ENCODE results near the gene PPP1R1B. TPM values are rescaled to one million over a fixed set of nuclear protein-coding genes. Genes with fewer than 3 reads are reported as not detected.

PPP1R1B gene
- total and polyA plus RNA-seq, 2 of the 4 experiments (the other 2 are of a cell fraction): not detected

DNA sequence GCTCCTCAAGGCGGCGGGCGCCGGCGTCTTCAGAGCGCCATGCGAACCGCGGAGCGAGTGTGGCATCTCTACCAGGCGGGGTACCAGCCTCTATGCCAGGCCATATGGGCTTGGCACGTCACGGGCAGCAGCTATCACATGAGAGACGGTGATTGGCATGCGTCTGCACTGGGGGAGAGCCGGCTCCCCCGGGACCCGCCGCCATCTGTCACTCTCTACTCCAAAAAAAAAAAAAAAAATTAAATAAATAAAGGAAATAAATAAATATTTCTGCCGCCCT lies 19.0 kb upstream of the PPP1R1B start, which contains the start of gene NEUROD2:
Gene NEUROD2, minus strand, starts transcription at position 70 of the 280 bp plus-strand sequence. CDS start 1,321 bp downstream, outside the sequence.
- Histone ChIP-seq H4K5ac (ENCODE audit: low read depth, low read length) (no peak within 1 kb of the TSS), H4K91ac (ENCODE audit: insufficient read depth, low read depth, low read length) (no peak within 1 kb of the TSS), H3K23ac (ENCODE audit: low read depth, low read length) (no peak within 1 kb of the TSS), H2BK20ac (ENCODE audit: low read depth, low read length) (no peak within 1 kb of the TSS), H3K4me2 (ENCODE audit: low read depth, low read length) (no peak within 1 kb of the TSS), H3K36me3 (ENCODE audit: control insufficient read depth, insufficient read depth, low read length) (no peaks in the 10 kb centered on the region), H2BK5ac (ENCODE audit: low read depth, low read length, poor library complexity, severe bottlenecking) (no peak within 1 kb of the TSS), H3K18ac (ENCODE audit: low read depth, low read length) (no peak within 1 kb of the TSS), H4K8ac (ENCODE audit: low read depth in 2 of 2, low read length in 2 of 2) (no peak within 1 kb of the TSS), H4K20me1 (ENCODE audit: insufficient read depth, low read length) (peaks cover 5% of the 10 kb centered on the region; the same call in 1 of the 2 replicates), H3K4ac (ENCODE audit: low read depth, low read length) (no peak within 1 kb of the TSS), H3K9me3 (ENCODE audit: control insufficient read depth, insufficient read depth, low read length) (0 out of 2 replicates have a peak, but pooled peaks cover 2% of the 10 kb centered on the region), H3K14ac (replicated peaks; ENCODE audit: low read depth, low read length) (no peak within 1 kb of the TSS), H3K79me1 (ENCODE audit: low read depth in 1 of 2, low read length in 2 of 2) (no peaks in the 10 kb centered on the region), H3K27ac (ENCODE audit: insufficient read depth, low read length) (no peak within 1 kb of the TSS), H2AK9ac (replicated peaks; ENCODE audit: low read depth, low read length, poor library complexity) (no peak within 1 kb of the TSS), H2AK5ac (ENCODE audit: low read depth, low read length) (no peak within 1 kb of the TSS), H2BK120ac (ENCODE audit: low read depth, low read length) (no peak within 1 kb of the TSS), H3K56ac (ENCODE audit: extremely low read depth, insufficient read depth, low read length) (no peak within 1 kb of the TSS), H3K4me3 (ENCODE audit: insufficient read depth, low read depth, low read length) (no peak within 1 kb of the TSS), H3K27me3 (ENCODE audit: control insufficient read depth, insufficient read depth, low read length) (peaks cover 86% of the 10 kb centered on the region), H3K9ac (ENCODE audit: low read depth, low read length) (no peak within 1 kb of the TSS), H2AFZ (replicated peaks; ENCODE audit: low read length, poor library complexity) (no peak within 1 kb of the TSS), H3K4me1 (ENCODE audit: control insufficient read depth, insufficient read depth, low read length) (no peaks in the 10 kb centered on the region; the same call in 1 of the 2 replicates), H3K9me1 (ENCODE audit: insufficient read depth, low read length) (no peaks in the 10 kb centered on the region), H2BK15ac (ENCODE audit: low read depth, low read length) (no peak within 1 kb of the TSS)
- CTCF ChIA-PET: no interaction called here
- dilution Hi-C loops (cut with HindIII; ENCODE audit: low sequenced_read_pairs, unreplicated experiment) (no loop called here), in situ Hi-C loops (cut with MboI; ENCODE audit: low sequenced_read_pairs) (no loop called here), intact Hi-C loops (cut with micrococcal nuclease) (no loop called here)
- DNase-seq (no peak), ATAC-seq (ENCODE audit: low read depth) (no peak)
- no peak for TF ChIP-seq NFE2L2 (IDR thresholded peaks at IDR 0.05; ENCODE audit: low read depth, low read length)
- TF ChIP-seq, protein P1, sequence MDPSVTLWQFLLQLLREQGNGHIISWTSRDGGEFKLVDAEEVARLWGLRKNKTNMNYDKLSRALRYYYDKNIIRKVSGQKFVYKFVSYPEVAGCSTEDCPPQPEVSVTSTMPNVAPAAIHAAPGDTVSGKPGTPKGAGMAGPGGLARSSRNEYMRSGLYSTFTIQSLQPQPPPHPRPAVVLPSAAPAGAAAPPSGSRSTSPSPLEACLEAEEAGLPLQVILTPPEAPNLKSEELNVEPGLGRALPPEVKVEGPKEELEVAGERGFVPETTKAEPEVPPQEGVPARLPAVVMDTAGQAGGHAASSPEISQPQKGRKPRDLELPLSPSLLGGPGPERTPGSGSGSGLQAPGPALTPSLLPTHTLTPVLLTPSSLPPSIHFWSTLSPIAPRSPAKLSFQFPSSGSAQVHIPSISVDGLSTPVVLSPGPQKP (IDR thresholded peaks at IDR 0.05; ENCODE audit: borderline replicate concordance, low read depth, low read length): no peak
- POLR2A ChIA-PET (ENCODE audit: unreplicated experiment): no interaction called here
- BruUV-seq (replicated peaks): no TSS peak
- WGBS, 2 experiments (ENCODE audit: extremely low coverage in 2 of 2, insufficient read length in 1 of 2): no CpG with 5 or more reads among the region's 20 CpGs
